OCI-LY1 (cell line): ENCODE data around the gene WIF1.

Source experiments
- EZH2 ChIP-seq: fragments of 200-600 bp; sonication (generic), shearing (Covaris generic); IDR thresholded peaks from 2 replicates; pipeline ENCODE4 v1.8.0; 2017; ENCODE audit warnings: borderline replicate concordance, mixed run types, mild to moderate bottlenecking, antibody characterized with exemption, low read length, moderate library complexity, mixed read lengths
- TF ChIP-seq, protein P1 (sequence below): fragments of 200-600 bp; sonication (generic), shearing (Covaris generic); IDR thresholded peaks from 2 replicates; pipeline ENCODE4 v1.5.1; 2017; ENCODE audit warnings: mild to moderate bottlenecking, antibody characterized with exemption, low read length, moderate library complexity, mixed read lengths

DNA sequence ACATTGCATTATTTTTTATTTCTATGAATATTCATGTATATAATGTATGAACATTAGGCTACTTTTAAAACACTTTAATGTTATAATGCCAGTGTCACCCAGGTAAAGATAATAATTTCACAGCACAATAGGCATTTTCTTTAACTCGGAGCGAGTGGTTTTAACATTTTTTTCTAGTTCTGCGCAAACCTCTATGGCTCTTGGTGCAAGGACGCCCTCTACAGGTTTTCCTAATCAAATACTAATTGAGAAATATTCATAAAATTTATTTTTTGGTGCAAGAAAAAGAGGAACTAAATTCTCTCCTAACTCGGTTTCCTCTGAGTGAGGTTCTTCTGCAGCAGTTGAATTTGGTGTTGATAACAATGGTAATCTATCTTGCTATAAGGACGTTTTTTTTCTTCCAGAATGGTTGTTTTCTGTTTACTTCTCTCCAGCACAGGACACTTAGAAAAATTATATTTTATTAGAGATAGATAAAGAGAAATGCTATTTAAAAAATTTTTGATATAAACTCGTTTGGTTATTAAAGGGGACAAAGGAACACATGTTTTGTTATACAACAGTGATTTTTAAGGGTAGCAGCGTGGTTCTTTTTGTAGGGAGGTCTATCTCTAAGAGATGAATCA is 2.4 kb upstream of the WIF1 start:
- TF ChIP-seq, protein P1, sequence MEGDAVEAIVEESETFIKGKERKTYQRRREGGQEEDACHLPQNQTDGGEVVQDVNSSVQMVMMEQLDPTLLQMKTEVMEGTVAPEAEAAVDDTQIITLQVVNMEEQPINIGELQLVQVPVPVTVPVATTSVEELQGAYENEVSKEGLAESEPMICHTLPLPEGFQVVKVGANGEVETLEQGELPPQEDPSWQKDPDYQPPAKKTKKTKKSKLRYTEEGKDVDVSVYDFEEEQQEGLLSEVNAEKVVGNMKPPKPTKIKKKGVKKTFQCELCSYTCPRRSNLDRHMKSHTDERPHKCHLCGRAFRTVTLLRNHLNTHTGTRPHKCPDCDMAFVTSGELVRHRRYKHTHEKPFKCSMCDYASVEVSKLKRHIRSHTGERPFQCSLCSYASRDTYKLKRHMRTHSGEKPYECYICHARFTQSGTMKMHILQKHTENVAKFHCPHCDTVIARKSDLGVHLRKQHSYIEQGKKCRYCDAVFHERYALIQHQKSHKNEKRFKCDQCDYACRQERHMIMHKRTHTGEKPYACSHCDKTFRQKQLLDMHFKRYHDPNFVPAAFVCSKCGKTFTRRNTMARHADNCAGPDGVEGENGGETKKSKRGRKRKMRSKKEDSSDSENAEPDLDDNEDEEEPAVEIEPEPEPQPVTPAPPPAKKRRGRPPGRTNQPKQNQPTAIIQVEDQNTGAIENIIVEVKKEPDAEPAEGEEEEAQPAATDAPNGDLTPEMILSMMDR = peak; percentile 62
- TF ChIP-seq EZH2 = no peak
